Adipocyte (in vitro differentiated cells): ENCODE results near the gene DMXL1.

Experiments used
- DNase-seq: peaks from one replicate; pipeline ENCODE4 v3.0.0-alpha.2; 2015; ENCODE audit warnings: low read depth
- H3K27me3 ChIP-seq: replicated peaks from 2 replicates; pipeline ENCODE4 v1.7.0; 2013; ENCODE audit warnings: mild to moderate bottlenecking, low read length, moderate library complexity; ENCODE audit not compliant: control insufficient read depth, insufficient read depth
- H3K36me3 ChIP-seq: 2 replicates; pipeline ENCODE4 v1.7.0; 2013; ENCODE audit warnings: low read length, mild to moderate bottlenecking, moderate library complexity; ENCODE audit not compliant: control insufficient read depth, insufficient read depth, severe bottlenecking
- H3K4me1 ChIP-seq: 2 replicates; pipeline ENCODE4 v1.7.0; 2013; ENCODE audit warnings: mild to moderate bottlenecking, low read length, moderate library complexity; ENCODE audit not compliant: control insufficient read depth, insufficient read depth
- H3K4me3 ChIP-seq: 2 replicates; pipeline ENCODE4 v1.7.0; 2013; ENCODE audit warnings: mild to moderate bottlenecking, low read length, moderate library complexity
- H3K9ac ChIP-seq: 2 replicates; pipeline ENCODE4 v1.7.0; 2013; ENCODE audit warnings: mild to moderate bottlenecking, low read length, moderate library complexity
- H3K9me3 ChIP-seq: 2 replicates; pipeline ENCODE4 v1.7.0; 2013; ENCODE audit warnings: mild to moderate bottlenecking, low read length, moderate library complexity; ENCODE audit not compliant: control insufficient read depth

The DMXL1 gene

DNA sequence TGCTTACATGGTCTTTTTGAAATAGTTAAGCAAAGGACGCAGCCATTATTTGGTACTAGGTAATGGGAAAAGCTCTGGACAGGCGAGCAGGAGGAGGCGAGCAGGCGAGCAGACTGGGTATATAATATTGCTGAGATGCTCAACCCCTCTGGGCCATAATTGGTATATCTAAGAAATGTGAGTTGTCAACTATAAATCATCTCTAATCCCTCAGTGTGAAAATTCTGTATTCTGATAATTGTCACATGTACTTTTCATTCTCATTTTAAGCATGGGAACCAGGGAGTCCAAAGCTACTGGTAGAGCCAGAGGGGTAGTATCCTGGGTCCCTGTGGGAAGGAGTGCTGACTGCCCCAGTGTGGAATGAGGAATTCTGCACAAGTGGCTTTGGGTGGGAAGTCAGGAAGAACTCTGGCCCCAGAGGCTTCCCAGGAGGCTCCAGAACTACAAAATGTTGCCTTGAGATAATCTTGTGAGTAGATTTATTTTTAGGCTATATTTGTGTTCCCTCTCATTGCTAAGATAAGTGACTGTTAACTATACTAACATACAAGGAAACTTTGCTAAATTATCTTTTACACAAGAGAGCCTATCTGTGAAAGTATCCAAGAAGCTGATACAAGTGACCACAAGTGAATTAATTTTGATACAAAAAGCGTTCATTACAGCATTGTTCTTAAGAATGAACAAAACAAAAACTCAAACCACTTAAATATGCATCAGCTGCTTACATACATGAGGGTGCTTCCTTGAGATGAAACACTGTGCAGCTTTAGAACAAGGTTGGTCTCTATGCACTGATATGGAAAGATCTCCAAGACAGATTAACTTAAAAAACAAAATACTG is 214.4 kb downstream of the DMXL1 start:
- H3K36me3 ChIP-seq, result no peaks in the 10 kb centered on the region

DNA sequence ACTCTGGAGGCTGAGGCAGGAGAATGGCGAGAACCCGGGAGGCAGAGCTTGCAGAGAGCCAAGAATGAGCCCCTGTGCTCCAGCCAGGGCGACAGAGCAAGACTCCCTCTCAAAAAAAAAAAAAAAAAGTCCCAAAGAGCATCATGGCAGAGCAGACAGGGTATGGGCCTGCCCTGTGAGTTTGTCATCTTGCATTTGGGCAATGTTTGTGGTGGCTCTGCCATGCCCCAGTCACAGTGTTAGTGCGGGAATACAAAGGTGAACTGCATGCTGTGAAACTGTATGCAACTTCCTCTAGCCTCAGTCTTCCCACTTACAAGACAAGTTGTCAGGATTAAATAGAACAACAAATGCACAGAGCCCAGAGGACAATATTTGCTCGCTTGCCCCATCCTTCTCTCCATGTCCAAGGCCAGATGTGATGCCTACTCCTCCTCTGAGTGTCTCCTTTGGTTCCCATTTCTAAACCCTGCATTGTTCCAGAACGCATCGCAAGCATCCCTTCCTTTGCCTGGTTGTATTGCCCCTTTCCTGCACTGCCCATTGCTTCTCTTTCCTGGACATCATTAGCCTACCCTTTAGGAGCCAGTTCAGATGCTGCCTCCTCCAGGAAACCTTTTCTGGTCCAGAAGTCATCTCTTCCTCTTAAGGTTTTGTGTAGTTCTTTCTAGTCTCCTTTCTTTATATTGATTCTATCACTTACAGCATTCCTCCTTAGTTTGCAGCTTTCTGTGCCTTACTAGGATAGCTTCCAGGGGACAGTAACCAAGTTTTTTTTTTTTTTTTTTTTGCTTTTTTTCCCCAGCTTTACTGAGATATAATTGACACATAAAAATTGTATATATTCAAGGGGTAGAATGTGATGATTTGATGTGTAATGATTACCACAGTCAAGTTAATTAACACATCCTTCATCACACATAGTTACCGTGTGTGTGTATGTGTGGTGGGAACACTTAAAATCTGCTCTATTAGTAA is 215.9 kb downstream of the DMXL1 start:
- no peaks in the 10 kb centered on the region for H3K9me3 ChIP-seq
- H3K4me3 ChIP-seq, result no peak overlapping the region
- H3K9ac ChIP-seq, result no peak overlapping the region
- H3K36me3 ChIP-seq, result no peaks in the 10 kb centered on the region
- H3K27me3 ChIP-seq, result no peaks in the 10 kb centered on the region
- peaks cover 33% of the 10 kb centered on the region for H3K4me1 ChIP-seq
- DNase-seq, result no peak

More for the DNA sequence above, 214.4 kb downstream of the DMXL1 start:
- no peak for DNase-seq
- Histone ChIP-seq H3K27me3 (no peaks in the 10 kb centered on the region), H3K9ac (peak overlapping the region; percentile 12), H3K4me1 (peaks cover 32% of the 10 kb centered on the region), H3K9me3 (no peaks in the 10 kb centered on the region), H3K4me3 (peak overlapping the region; percentile 13)

DNA sequence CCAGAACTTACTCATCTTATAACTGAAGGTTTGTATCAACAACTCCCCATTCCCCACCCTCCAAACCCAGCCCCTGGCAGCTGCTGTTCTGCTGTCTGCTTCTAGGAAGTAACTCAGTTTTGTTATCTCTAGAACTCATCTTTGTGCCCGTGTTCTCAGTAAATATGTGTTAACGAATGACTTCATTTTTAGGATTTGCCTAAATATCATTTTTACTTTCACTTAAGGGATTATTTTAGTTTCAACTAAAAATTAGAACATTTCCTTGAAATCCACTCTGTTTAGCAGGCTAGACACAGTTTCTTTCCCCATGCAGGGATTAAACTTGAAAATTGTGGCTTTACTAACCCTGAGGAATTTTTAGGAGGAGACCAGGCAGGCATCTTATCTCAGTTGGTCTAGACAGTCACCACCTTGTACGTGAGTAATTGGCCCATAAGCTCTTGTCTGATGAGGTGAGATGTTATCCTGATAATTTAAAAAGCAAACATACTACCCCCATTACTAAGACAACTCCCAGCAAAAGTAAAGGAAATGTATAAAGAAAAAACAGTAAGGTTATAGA is 216.7 kb downstream of the DMXL1 start:
- no peak overlapping the region for H3K9ac ChIP-seq
- H3K4me3 ChIP-seq, result no peak overlapping the region
- H3K36me3 ChIP-seq, result no peaks in the 10 kb centered on the region
- H3K9me3 ChIP-seq, result no peaks in the 10 kb centered on the region
- peak; percentile 27 for DNase-seq
- peaks cover 33% of the 10 kb centered on the region for H3K4me1 ChIP-seq
- H3K27me3 ChIP-seq, result no peaks in the 10 kb centered on the region

DNA sequence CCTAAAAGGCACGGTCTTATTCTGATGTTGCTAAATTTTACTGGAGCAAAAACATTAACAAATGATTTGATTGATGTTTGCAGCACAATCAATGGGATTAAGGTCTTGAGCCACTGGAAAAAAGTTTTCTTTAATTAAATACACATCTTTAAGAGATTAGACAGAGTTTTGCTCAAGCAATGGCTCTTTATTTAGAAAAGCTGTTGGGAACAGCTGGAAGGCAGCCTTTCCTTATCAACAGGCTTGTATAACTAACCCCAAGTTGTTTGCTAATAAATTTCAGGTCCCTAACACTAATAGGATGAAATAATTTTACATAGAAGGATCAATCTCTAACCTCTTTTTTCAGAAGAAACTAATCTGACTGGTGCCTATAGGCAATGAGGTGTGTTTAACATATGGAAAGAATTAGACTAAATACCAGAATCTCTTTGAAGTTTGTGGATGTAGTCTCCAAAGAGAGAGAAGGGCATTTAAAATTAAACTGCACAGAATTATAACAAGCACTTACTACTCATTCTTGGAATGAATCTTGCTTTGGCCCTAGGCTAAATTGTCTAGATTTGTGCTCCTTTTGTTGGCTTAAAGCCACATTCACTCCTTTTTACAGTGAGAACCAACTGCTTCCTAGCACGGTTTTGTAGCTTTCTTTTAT is 217.6 kb downstream of the DMXL1 start:
- Histone ChIP-seq H3K9me3 (no peaks in the 10 kb centered on the region), H3K9ac (no peak overlapping the region), H3K4me1 (peaks cover 35% of the 10 kb centered on the region), H3K36me3 (no peaks in the 10 kb centered on the region), H3K27me3 (no peaks in the 10 kb centered on the region), H3K4me3 (no peak overlapping the region)
- peak; percentile 76 for DNase-seq

DNA sequence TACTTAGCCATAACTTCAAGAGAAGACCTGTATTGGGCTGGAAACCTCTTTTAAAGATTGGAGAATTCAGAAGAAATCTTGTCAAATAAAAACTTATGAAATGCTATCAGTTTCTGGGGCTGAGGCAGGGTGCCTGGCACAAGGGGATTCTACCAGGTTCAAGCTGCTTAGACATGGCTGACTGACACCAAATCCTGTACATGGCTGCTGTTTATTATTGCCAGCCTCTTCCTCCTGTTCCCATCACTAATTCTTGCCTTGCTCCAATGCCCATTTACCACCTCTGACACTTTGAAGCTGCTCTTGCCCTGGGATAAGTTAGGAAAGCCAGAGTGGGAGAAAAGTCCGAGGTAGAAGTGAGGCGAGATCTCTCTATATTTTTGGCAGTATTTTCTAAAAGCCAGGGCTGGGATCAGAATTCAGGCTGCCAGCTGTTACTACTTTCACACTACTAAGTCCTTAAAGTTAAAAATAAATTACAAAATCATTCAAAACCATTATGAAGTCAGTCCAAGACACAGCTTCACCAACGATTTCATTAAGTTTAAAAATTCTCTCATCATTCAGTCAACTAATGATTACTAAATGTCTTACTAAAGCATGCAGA is 218.7 kb downstream of the DMXL1 start:
- Histone ChIP-seq H3K27me3 (no peaks in the 10 kb centered on the region), H3K4me1 (peaks cover 35% of the 10 kb centered on the region), H3K9ac (no peak overlapping the region), H3K4me3 (no peak overlapping the region), H3K9me3 (no peaks in the 10 kb centered on the region), H3K36me3 (no peaks in the 10 kb centered on the region)
- no peak for DNase-seq

DNA sequence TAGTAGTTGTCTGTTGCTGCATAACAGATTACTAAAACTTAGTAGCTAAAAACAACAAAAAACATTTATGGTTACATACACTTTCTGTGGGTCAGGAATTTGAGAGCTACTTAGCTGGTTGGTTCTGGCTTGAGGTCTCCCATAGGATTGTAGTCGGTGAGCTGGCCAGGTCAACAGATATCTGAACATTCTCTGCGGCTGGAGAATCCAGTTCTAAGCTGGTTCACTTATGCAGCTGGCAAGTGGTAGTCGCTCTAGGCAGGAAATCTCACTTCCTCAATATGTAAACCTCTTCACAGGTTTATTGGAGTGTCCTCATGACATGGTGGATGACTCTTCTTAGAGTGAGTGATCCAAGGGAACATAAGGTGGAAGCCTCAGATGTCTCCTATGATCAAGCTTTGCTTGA is 219.3 kb downstream of the DMXL1 start:
- Histone ChIP-seq H3K9ac (no peak overlapping the region), H3K36me3 (no peaks in the 10 kb centered on the region), H3K4me1 (peaks cover 31% of the 10 kb centered on the region), H3K4me3 (no peak overlapping the region), H3K27me3 (no peaks in the 10 kb centered on the region), H3K9me3 (no peaks in the 10 kb centered on the region)
- no peak for DNase-seq

DNA sequence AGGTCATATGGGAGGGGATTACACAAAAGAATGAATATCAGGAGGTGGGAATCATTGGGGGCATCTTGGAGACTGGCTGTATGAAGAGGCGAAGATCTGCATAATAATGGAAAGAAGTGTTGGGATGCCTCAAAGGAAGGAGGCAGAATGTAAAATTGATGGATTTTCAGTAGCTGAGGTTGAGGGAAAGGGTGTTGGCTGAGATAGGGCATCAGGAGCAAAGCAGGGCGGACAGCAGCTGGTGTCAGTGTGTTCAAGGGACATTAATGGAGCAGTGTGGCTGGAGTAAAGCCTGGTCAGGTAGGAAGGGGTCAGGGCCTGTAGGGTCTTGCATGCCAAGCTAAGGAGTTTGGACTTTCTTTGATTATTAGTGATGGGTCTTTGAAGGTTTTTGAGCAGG is 219.7 kb downstream of the DMXL1 start:
- no peak overlapping the region for H3K9ac ChIP-seq
- H3K9me3 ChIP-seq, result no peaks in the 10 kb centered on the region
- H3K4me1 ChIP-seq, result peaks cover 27% of the 10 kb centered on the region
- no peaks in the 10 kb centered on the region for H3K27me3 ChIP-seq
- no peak overlapping the region for H3K4me3 ChIP-seq
- H3K36me3 ChIP-seq, result no peaks in the 10 kb centered on the region
- no peak for DNase-seq

DNA sequence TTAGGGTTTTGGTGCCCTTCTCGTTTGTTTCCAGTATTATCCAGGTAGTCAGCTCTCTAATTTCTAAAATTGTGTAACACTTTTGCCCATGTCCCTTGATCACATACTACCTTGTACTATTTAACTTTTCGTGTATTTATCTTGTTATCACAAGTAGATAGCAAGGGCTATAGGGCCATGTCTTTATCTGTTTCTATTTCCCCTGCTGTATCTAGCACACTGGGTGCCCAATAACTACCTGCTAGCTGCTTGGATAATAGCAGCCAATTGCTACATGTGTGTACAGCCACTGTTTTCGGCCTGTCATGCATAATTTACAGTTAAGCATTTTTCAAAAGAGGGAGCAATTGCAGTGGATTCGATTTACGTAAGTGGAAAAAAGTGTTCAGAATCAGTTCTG is 220.2 kb downstream of the DMXL1 start:
- no peak overlapping the region for H3K9ac ChIP-seq
- no peaks in the 10 kb centered on the region for H3K9me3 ChIP-seq
- H3K4me1 ChIP-seq, result peaks cover 22% of the 10 kb centered on the region
- no peaks in the 10 kb centered on the region for H3K27me3 ChIP-seq
- DNase-seq, result no peak
- no peak overlapping the region for H3K4me3 ChIP-seq
- no peaks in the 10 kb centered on the region for H3K36me3 ChIP-seq

DNA sequence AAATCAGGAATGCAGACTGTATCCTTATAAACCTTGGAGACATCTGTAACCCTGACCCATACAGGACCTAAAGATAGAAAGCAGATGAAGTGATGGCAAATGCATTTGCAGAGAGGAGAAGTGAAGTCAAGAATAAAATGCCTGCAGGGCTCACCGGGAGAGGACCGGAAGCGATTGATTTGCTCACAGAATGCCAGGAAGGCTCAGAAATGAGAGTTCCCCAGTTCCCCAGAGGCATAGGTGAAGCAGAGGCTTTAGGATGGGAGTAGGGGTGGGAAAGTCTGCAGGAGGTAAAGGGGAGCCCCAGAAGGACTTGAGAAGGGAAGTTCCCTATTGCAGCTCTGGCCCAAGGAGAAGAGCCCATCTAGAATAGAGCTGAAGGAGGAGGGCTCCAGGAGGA is 221.0 kb downstream of the DMXL1 start:
- H3K27me3 ChIP-seq, result no peaks in the 10 kb centered on the region
- no peak overlapping the region for H3K4me3 ChIP-seq
- peaks cover 21% of the 10 kb centered on the region for H3K4me1 ChIP-seq
- H3K36me3 ChIP-seq, result no peaks in the 10 kb centered on the region
- H3K9me3 ChIP-seq, result no peaks in the 10 kb centered on the region
- DNase-seq, result peak; percentile 35
- no peak overlapping the region for H3K9ac ChIP-seq

DNA sequence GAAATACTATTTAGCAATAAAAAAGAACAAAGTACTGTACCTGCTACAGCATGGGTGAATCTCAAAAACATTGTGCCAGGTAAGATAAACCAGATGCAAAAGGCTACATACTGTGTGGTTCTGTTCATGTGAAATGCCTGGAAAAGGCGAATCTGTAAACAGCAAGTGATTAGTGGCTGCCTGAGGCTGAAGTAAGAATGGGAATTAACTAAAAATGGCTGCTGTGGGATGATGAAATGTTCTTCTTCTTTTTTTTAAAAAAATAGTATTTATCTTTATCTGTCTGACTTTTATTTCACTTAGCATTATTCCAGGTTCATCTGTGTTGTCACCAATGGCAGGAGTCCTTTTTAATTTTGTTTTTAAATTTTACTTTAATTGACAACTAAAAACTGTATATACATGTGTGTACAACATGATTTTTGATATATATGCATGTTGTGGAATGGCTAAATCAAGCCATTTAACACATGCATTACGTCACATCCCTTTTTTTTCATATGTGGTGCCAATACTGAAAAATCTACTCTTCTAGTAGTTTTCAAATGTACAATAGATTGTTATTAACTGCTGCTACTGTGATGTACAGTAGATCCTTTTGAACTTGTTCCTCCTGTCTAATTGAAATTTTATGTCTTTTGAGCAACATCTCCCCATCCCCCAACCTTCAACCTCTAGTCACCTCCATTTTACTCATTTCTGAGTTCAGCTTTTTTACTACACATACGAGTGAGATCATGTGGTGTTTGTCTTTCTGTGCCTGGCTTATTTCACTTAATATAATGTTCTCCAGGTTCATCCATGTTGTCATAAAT is 222.0 kb downstream of the DMXL1 start:
- Histone ChIP-seq H3K27me3 (no peaks in the 10 kb centered on the region), H3K36me3 (no peaks in the 10 kb centered on the region), H3K9ac (no peak overlapping the region), H3K4me1 (peaks cover 21% of the 10 kb centered on the region), H3K9me3 (no peaks in the 10 kb centered on the region), H3K4me3 (no peak overlapping the region)
- DNase-seq, result no peak
